ENCODE data around the gene UVRAG. TPM values are rescaled to one million over a fixed set of nuclear protein-coding genes. Genes with fewer than 3 reads are reported as not detected.

UVRAG gene
- total and polyA plus RNA-seq, 2 donors = 16.4 to 36.6 TPM

DNA sequence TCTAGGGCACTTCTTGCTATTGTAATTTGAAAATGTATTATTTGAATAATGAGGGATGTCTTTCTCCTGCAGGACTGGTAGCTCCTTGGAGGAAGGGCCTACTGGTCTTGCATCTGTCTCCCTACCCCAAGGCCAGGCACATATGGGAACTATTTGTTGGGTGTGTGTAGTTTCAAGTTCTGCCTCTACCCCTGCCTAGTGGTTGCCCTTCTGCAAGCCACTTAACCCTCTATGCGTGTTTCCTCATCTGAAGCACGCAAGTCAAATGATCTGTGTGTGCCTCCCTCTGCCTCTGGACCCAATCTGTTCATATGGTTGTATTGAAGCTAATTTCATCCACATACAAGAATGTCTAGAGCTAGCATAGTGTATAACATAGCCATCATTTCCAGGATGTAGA lies 324.3 kb downstream of the UVRAG start:
- H3K36me3 ChIP-seq (ENCODE audit: insufficient read depth) = peaks cover 2% of the 10 kb centered on the region
- WGBS = 95% methylated on average over 2 of the region's 2 CpGs
- DNase-seq (ENCODE audit: extremely low spot score) = no peak
- H3K27ac ChIP-seq (ENCODE audit: low read depth) = no peak overlapping the region
- no peak overlapping the region for H3K4me3 ChIP-seq (ENCODE audit: low read depth, low read length)
- no peaks in the 10 kb centered on the region for H3K4me1 ChIP-seq (ENCODE audit: insufficient read depth)

DNA sequence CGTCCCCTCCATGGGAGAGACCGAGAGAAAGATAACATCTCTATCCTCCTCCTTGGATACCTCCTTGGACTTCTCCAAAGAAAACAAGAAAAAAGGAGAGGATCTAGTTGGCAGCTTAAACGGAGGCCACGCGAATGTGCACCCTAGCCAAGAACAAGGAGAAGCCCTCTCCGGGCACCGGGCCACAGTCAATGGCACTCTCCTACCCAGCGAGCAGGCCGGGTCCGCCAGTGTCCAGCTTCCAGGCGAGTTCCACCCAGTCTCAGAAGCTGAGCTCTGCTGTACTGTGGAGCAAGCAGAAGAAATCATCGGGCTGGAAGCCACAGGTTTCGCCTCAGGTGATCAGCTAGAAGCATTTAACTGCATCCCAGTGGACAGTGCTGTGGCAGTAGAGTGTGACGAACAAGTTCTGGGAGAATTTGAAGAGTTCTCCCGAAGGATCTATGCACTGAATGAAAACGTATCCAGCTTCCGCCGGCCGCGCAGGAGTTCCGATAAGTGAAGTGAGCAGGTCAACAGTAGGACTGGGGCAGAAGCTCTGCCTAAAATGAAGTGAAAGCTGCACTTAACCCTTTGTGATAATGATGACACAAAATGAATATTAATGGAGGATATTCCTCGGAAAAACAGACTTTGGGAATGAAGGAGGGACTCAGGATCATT lies 326.0 kb downstream of the UVRAG start:
- 95% methylated on average over 22 of the region's 22 CpGs for WGBS

DNA sequence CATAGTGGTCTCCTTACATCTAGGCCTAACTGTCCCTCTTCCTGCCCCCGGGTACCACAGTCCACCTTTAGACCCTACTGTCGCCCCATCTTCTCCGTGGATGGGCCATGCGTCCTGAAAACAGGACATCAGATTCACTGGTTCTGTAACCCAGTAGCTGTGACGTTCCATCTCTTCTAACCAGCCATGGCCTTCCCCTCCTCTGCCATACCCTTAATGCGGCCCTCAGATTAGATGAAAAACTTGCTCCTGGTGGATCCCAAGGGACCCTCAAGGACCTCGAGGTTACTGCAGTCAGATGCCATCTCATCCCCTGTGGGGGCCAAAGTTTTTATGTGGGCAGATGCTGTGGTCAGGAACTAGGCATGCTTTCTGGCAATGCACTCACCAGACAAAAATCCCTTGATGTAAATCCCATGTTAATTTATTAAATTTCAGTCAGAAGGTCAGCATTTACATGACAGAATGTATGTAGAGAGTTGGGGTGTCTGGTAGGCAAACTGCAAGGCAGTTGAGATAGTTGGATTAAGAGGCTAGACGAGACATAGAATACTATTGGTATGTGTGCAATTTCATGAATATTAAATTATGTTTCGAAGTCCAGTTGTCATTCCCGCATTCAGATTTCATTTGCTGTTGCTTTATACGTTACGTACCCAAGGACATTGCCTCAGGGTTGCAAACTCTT lies 327.0 kb downstream of the UVRAG start:
- Histone ChIP-seq H3K36me3 (ENCODE audit: insufficient read depth) (peaks cover 2% of the 10 kb centered on the region), H3K27ac (ENCODE audit: low read depth) (no peak overlapping the region), H3K4me3 (ENCODE audit: low read depth, low read length) (no peak overlapping the region), H3K4me1 (ENCODE audit: insufficient read depth) (no peaks in the 10 kb centered on the region)
- DNase-seq (ENCODE audit: extremely low spot score) = no peak
- WGBS = 95% methylated on average over 12 of the region's 12 CpGs

More for the DNA sequence above, 326.0 kb downstream of the UVRAG start:
- no peak for DNase-seq (ENCODE audit: extremely low spot score)
- no peak overlapping the region for H3K4me3 ChIP-seq (ENCODE audit: low read depth, low read length)
- no peaks in the 10 kb centered on the region for H3K4me1 ChIP-seq (ENCODE audit: insufficient read depth)
- no peak overlapping the region for H3K27ac ChIP-seq (ENCODE audit: low read depth)
- H3K36me3 ChIP-seq (ENCODE audit: insufficient read depth) = peaks cover 2% of the 10 kb centered on the region

- no peaks in the 10 kb centered on the region for H3K4me1 ChIP-seq (ENCODE audit: insufficient read depth)
- H3K4me3 ChIP-seq (ENCODE audit: low read depth, low read length) = no peak overlapping the region
- peaks cover 2% of the 10 kb centered on the region for H3K36me3 ChIP-seq (ENCODE audit: insufficient read depth)
- H3K27ac ChIP-seq (ENCODE audit: low read depth) = no peak overlapping the region
- 93% methylated on average over 11 of the region's 11 CpGs for WGBS
- no peak for DNase-seq (ENCODE audit: extremely low spot score)
Observed at GRCh38 chr11:76143274-76143673, 328.3 kb downstream of the UVRAG start.

DNA sequence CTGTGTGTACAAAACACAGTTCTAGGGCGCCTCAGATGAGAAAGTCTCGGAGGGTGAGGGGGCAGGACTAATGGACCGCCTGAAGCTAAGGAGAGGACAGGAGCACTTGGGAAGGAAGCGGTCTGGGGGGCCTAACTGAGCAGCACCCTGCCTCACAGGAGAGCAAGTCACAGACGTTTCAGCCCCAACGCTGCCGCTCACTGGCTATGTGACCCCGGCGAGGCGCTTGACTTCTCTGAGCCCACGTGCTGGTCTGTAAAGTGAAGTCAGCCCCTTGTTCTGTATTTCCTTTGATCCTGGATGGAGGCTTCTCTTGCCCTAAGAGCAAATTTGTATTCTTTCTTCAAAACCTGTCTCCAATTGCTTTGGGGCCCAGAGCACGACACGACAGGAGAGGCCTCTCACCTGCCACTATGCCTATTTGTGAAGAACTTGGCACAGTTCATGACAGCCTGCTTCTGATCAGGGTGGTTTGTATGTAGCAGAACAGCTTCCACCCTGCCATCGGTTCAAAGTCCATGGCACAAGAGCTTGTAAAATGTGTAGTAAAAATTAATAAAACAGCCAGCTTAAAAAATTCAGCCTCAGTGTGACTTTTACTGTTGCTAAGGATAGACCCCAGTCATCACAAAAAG lies 332.2 kb downstream of the UVRAG start:
- no peak overlapping the region for H3K27ac ChIP-seq (ENCODE audit: low read depth)
- no peak for DNase-seq (ENCODE audit: extremely low spot score)
- H3K4me3 ChIP-seq (ENCODE audit: low read depth, low read length) = no peak overlapping the region
- no peaks in the 10 kb centered on the region for H3K36me3 ChIP-seq (ENCODE audit: insufficient read depth)
- no peaks in the 10 kb centered on the region for H3K4me1 ChIP-seq (ENCODE audit: insufficient read depth)
- 91% methylated on average over 14 of the region's 14 CpGs for WGBS

- no peaks in the 10 kb centered on the region for H3K36me3 ChIP-seq (ENCODE audit: insufficient read depth)
- no peaks in the 10 kb centered on the region for H3K4me1 ChIP-seq (ENCODE audit: insufficient read depth)
- 94% methylated on average over 6 of the region's 6 CpGs for WGBS
Observed at GRCh38 chr11:76148231-76148630, 333.2 kb downstream of the UVRAG start.

GRCh38 chr11:76148941-76149613 lies 334.1 kb downstream of the UVRAG start:
- no peak overlapping the region for H3K27ac ChIP-seq (ENCODE audit: low read depth)
- no peak overlapping the region for H3K4me3 ChIP-seq (ENCODE audit: low read depth, low read length)
- no peaks in the 10 kb centered on the region for H3K36me3 ChIP-seq (ENCODE audit: insufficient read depth)
- H3K4me1 ChIP-seq (ENCODE audit: insufficient read depth) = no peaks in the 10 kb centered on the region
- DNase-seq (ENCODE audit: extremely low spot score) = no peak
- WGBS = 76% methylated on average over 17 of the region's 17 CpGs

More at GRCh38 chr11:76148231-76148630, 333.2 kb downstream of the UVRAG start:
- no peak for DNase-seq (ENCODE audit: extremely low spot score)
- no peak overlapping the region for H3K27ac ChIP-seq (ENCODE audit: low read depth)
- no peak overlapping the region for H3K4me3 ChIP-seq (ENCODE audit: low read depth, low read length)

GRCh38 chr11:76149713-76150112 lies 334.7 kb downstream of the UVRAG start:
- WGBS = 88% methylated on average over 6 of the region's 6 CpGs
- DNase-seq (ENCODE audit: extremely low spot score) = no peak
- Histone ChIP-seq H3K4me1 (ENCODE audit: insufficient read depth) (no peaks in the 10 kb centered on the region), H3K4me3 (ENCODE audit: low read depth, low read length) (no peak overlapping the region), H3K27ac (ENCODE audit: low read depth) (no peak overlapping the region), H3K36me3 (ENCODE audit: insufficient read depth) (no peaks in the 10 kb centered on the region)

GRCh38 chr11:76150141-76150540 lies 335.1 kb downstream of the UVRAG start:
- no peak for DNase-seq (ENCODE audit: extremely low spot score)
- H3K36me3 ChIP-seq (ENCODE audit: insufficient read depth) = no peaks in the 10 kb centered on the region
- H3K4me1 ChIP-seq (ENCODE audit: insufficient read depth) = no peaks in the 10 kb centered on the region
- no peak overlapping the region for H3K27ac ChIP-seq (ENCODE audit: low read depth)
- 97% methylated on average over 4 of the region's 4 CpGs for WGBS
- no peak overlapping the region for H3K4me3 ChIP-seq (ENCODE audit: low read depth, low read length)

GRCh38 chr11:76151556-76152085 lies 336.6 kb downstream of the UVRAG start:
- WGBS = 84% methylated on average over 5 of the region's 5 CpGs
- no peak for DNase-seq (ENCODE audit: extremely low spot score)
- no peak overlapping the region for H3K4me3 ChIP-seq (ENCODE audit: low read depth, low read length)
- H3K27ac ChIP-seq (ENCODE audit: low read depth) = no peak overlapping the region
- no peaks in the 10 kb centered on the region for H3K4me1 ChIP-seq (ENCODE audit: insufficient read depth)
- no peaks in the 10 kb centered on the region for H3K36me3 ChIP-seq (ENCODE audit: insufficient read depth)

- H3K27ac ChIP-seq (ENCODE audit: low read depth) = no peak overlapping the region
- DNase-seq (ENCODE audit: extremely low spot score) = no peak
- H3K4me1 ChIP-seq (ENCODE audit: insufficient read depth) = no peaks in the 10 kb centered on the region
- H3K36me3 ChIP-seq (ENCODE audit: insufficient read depth) = no peaks in the 10 kb centered on the region
- H3K4me3 ChIP-seq (ENCODE audit: low read depth, low read length) = no peak overlapping the region
- WGBS = 19% methylated on average over 30 of the region's 30 CpGs
Observed at GRCh38 chr11:76152086-76152681, 337.2 kb downstream of the UVRAG start.

DNA sequence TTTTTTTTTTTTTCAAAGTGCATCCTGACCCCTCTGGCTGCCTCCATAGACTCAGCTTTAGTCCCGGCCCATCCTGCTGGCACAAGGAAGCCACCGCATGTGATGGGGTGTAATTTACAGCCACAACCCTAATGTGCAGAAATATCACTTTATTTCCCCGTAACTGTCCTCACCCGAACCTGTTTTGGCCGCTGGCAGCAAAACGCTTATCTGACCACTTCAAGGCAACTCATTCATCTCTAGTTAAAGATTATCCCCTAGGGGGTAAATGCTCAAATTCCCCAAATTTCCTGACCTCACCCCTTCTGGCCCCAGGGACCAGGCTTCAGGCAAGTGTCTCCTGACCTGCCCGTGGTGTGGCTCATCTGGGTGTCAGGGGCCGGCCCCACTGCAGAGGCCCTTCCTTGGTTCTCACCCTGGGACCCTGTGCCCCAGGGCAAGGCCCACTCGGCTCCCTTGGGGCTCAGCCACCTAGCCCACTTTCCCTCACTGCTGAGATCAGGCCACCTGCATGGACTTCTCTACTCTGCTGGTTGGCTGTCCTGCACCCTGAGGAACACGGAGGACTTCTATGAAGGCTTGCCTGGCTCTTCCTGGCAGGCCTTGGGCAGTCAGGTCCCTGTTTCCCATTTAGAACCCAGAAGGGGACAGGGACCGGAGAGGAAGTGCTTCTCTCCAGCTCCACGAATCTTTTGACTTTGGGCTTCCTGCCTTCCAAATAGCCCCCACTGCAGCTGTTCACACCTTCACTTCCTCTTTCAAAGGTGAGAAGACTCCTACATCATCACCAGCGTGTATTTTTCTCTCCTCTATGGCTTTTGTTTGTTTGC lies 337.9 kb downstream of the UVRAG start:
- Histone ChIP-seq H3K4me3 (ENCODE audit: low read depth, low read length) (no peak overlapping the region), H3K36me3 (ENCODE audit: insufficient read depth) (no peaks in the 10 kb centered on the region), H3K4me1 (ENCODE audit: insufficient read depth) (no peaks in the 10 kb centered on the region), H3K27ac (ENCODE audit: low read depth) (no peak overlapping the region)
- no peak for DNase-seq (ENCODE audit: extremely low spot score)
- 76% methylated on average over 13 of the region's 13 CpGs for WGBS
